Fibroblast of lung (primary cell): ENCODE results near the gene TUFT1. TPM values are rescaled to one million over a fixed set of nuclear protein-coding genes. Genes with fewer than 3 reads are reported as not detected.

Source experiments
- DNase-seq, 2 donors: peaks; one replicate each; pipeline versions ENCODE4 v3.0.0 to v3.0.0-alpha.2; 2010; ENCODE audit warnings: low read depth in 2 of 2
- H2AFZ ChIP-seq: 2 replicates; pipeline ENCODE4 v1.5.1; 2012; ENCODE audit warnings: low read length, control low read depth, inconsistent platforms
- H3K27ac ChIP-seq: 2 replicates; pipeline ENCODE4 v1.5.1; 2011; ENCODE audit warnings: low read length, control low read depth; ENCODE audit not compliant: insufficient read depth
- H3K27me3 ChIP-seq: 2 replicates; pipeline ENCODE4 v1.5.1; 2011; ENCODE audit warnings: mild to moderate bottlenecking, low read length; ENCODE audit not compliant: control insufficient read depth, insufficient read depth
- H3K36me3 ChIP-seq: 2 replicates; pipeline ENCODE4 v1.5.1; 2011; ENCODE audit warnings: low read length; ENCODE audit not compliant: control insufficient read depth, insufficient read depth
- H3K4me1 ChIP-seq: 2 replicates; pipeline ENCODE4 v1.5.1; 2011; ENCODE audit warnings: low read length; ENCODE audit not compliant: control insufficient read depth, insufficient read depth; ENCODE audit errors: extremely low read depth
- H3K4me2 ChIP-seq: 2 replicates; pipeline ENCODE4 v1.5.1; 2011; ENCODE audit warnings: low read length, control low read depth; ENCODE audit not compliant: insufficient read depth; ENCODE audit errors: extremely low read depth
- H3K4me3 ChIP-seq, 4 experiments: fragments of 200-600 bp in 1 of 4; sonication (generic) in 1 of 4; replicated peaks in 1 of 4; 2 replicates each; pipeline ENCODE4 v1.5.1; 2011 to 2016; ENCODE audit warnings: low read length in 4 of 4, low read depth in 3 of 4, mild to moderate bottlenecking in 3 of 4, control low read depth in 2 of 4, inconsistent platforms in 1 of 4, mixed read lengths in 1 of 4; ENCODE audit not compliant: insufficient read depth in 1 of 4; ENCODE audit errors: control extremely low read depth in 1 of 4
- H3K79me2 ChIP-seq: 2 replicates; pipeline ENCODE4 v1.5.1; 2012; ENCODE audit warnings: mild to moderate bottlenecking, low read length, inconsistent platforms; ENCODE audit not compliant: control insufficient read depth, insufficient read depth
- H3K9ac ChIP-seq: 2 replicates; pipeline ENCODE4 v1.5.1; 2011; ENCODE audit warnings: mild to moderate bottlenecking, low read length, control low read depth; ENCODE audit not compliant: insufficient read depth
- H3K9me3 ChIP-seq: 2 replicates; pipeline ENCODE4 v1.5.1; 2012; ENCODE audit warnings: low read depth, low read length; ENCODE audit not compliant: control insufficient read depth, insufficient read depth
- H4K20me1 ChIP-seq: 2 replicates; pipeline ENCODE4 v1.5.1; 2011; ENCODE audit warnings: low read length; ENCODE audit not compliant: control insufficient read depth, insufficient read depth; ENCODE audit errors: extremely low read depth
- CTCF ChIP-seq, 2 donors: IDR thresholded peaks in 1 of 2; conservative IDR thresholded peaks in 1 of 2; 1 replicate in 1 of 2; 2 replicates in 1 of 2; pipeline ENCODE4 v1.5.1; 2011 to 2012; ENCODE audit warnings: low read length in 2 of 2, control low read depth in 1 of 2, inconsistent platforms in 1 of 2, low read depth in 1 of 2, mild to moderate bottlenecking in 1 of 2
- EZH2 ChIP-seq: IDR thresholded peaks from 2 replicates; pipeline ENCODE4 v1.5.1; 2012; ENCODE audit warnings: low read length, control low read depth, mild to moderate bottlenecking; ENCODE audit errors: missing control alignments
- polyA plus RNA-seq, 2 donors: library from polyadenylated mRNA; depleted of rRNA in 1 of 2; stranded (reverse) in 1 of 2; unstranded in 1 of 2; fragments of >200 nt; gene quantifications; 2 replicates each; pipeline ENCODE4 v1.2.1, GENCODE V29; 2011 to 2012; ENCODE audit warnings: missing spikeins in 1 of 2
- total RNA-seq: library from RNA; depleted of rRNA; stranded (reverse); fragments of >200 nt; gene quantifications from 2 replicates; pipeline ENCODE4 v1.2.1, GENCODE V29; 2014

The TUFT1 gene
- total and polyA plus RNA-seq, 2 donors (not counting 1 experiment from before 2014, with no cell fraction given): 18.2 to 24.7 TPM

GRCh38 chr1:151529211-151529702, 10.9 kb upstream of the TUFT1 start:
- no peak for DNase-seq
- no peaks in the 10 kb centered on the region for H3K9me3 ChIP-seq
- no peaks in the 10 kb centered on the region for H4K20me1 ChIP-seq
- H2AFZ ChIP-seq: no peak overlapping the region
- H3K27me3 ChIP-seq: no peaks in the 10 kb centered on the region
- TF ChIP-seq EZH2 (no peak), CTCF (conservative IDR thresholded peaks at IDR 0.05 in 1 of 2, IDR thresholded peaks at IDR 0.05 in 1 of 2; ENCODE audit: low read depth in 1 of 2, low read length in 2 of 2) (no peak)
- H3K4me2 ChIP-seq: no peak overlapping the region
- no peak overlapping the region for H3K27ac ChIP-seq
- H3K4me3 ChIP-seq: no peak overlapping the region
- no peaks in the 10 kb centered on the region for H3K36me3 ChIP-seq
- no peak overlapping the region for H3K9ac ChIP-seq
- H3K4me1 ChIP-seq: no peaks in the 10 kb centered on the region
- H3K79me2 ChIP-seq: no peaks in the 10 kb centered on the region

GRCh38 chr1:151529781-151530180, 10.3 kb upstream of the TUFT1 start:
- TF ChIP-seq CTCF (conservative IDR thresholded peaks at IDR 0.05 in 1 of 2, IDR thresholded peaks at IDR 0.05 in 1 of 2; ENCODE audit: low read depth in 1 of 2, low read length in 2 of 2): no peak
- no peaks in the 10 kb centered on the region for H3K27me3 ChIP-seq
- no peak overlapping the region for H2AFZ ChIP-seq
- no peaks in the 10 kb centered on the region for H4K20me1 ChIP-seq
- no peak overlapping the region for H3K4me3 ChIP-seq
- no peak for DNase-seq
- H3K9ac ChIP-seq: no peak overlapping the region
- no peaks in the 10 kb centered on the region for H3K36me3 ChIP-seq
- peaks cover under 1% of the 10 kb centered on the region for H3K4me1 ChIP-seq
- H3K4me2 ChIP-seq: no peak overlapping the region
- no peaks in the 10 kb centered on the region for H3K9me3 ChIP-seq
- no peak overlapping the region for H3K27ac ChIP-seq
- H3K79me2 ChIP-seq: no peaks in the 10 kb centered on the region

- no peaks in the 10 kb centered on the region for H4K20me1 ChIP-seq
- DNase-seq: no peak
- H3K4me2 ChIP-seq: no peak overlapping the region
- no peak for TF ChIP-seq EZH2
- TF ChIP-seq CTCF (conservative IDR thresholded peaks at IDR 0.05 in 1 of 2, IDR thresholded peaks at IDR 0.05 in 1 of 2; ENCODE audit: low read depth in 1 of 2, low read length in 2 of 2): no peak
- H3K9me3 ChIP-seq: no peaks in the 10 kb centered on the region
- no peak overlapping the region for H3K27ac ChIP-seq
- H3K9ac ChIP-seq: no peak overlapping the region
- H3K27me3 ChIP-seq: no peaks in the 10 kb centered on the region
- no peak overlapping the region for H2AFZ ChIP-seq
- H3K4me1 ChIP-seq: peaks cover 4% of the 10 kb centered on the region
- H3K36me3 ChIP-seq: no peaks in the 10 kb centered on the region
- H3K79me2 ChIP-seq: no peaks in the 10 kb centered on the region
- H3K4me3 ChIP-seq: no peak overlapping the region
These were observed 9.6 kb upstream of the TUFT1 start for GRCh38 chr1:151530461-151530860.
